DMS79 treated with DMSO at 0.1 percent for 48 hours (cell line): ENCODE results near the gene C12orf57.
"Not testable (repeated sequence)": the region's sequence is repeated elsewhere in the genome, so short reads cannot be mapped to it uniquely, and the experiment has no call there.

Experiments
- DNase-seq: peaks from one replicate; lab custom pipeline; 2025; lab: John Stamatoyannopoulos, UW

Gene C12orf57

GRCh38 chr12:6943722-6944380 lies at the start of gene C12orf57, which contains the start of gene RNU7-1:
C12orf57 (plus strand) TSS chr12:6944022; CDS start chr12:6944122, 100 bp downstream.
RNU7-1 (plus strand) TSS chr12:6943816.
- DNase-seq, result peak; percentile 95

- DNase-seq, result no peak
Measured at GRCh38 chr12:6894321-6894720, 49.5 kb upstream of the C12orf57 start.

- no peak for DNase-seq
Measured at GRCh38 chr12:6896846-6897435, 46.9 kb upstream of the C12orf57 start.

- no peak for DNase-seq
Measured at GRCh38 chr12:6899427-6899826, 44.4 kb upstream of the C12orf57 start.

GRCh38 chr12:6899837-6900519 lies 43.8 kb upstream of the C12orf57 start:
- DNase-seq, result peak; percentile 24

GRCh38 chr12:6902448-6902847 lies 41.4 kb upstream of the C12orf57 start:
- no peak for DNase-seq

GRCh38 chr12:6903722-6904121 lies 40.1 kb upstream of the C12orf57 start:
- DNase-seq, result no peak

GRCh38 chr12:6904280-6905276 lies 39.2 kb upstream of the C12orf57 start, which contains the start of gene LRRC23:
LRRC23 (plus strand) TSS chr12:6904822; CDS start chr12:6905634, 812 bp downstream.
- peak; percentile 97 for DNase-seq

GRCh38 chr12:6905414-6906040 lies 38.3 kb upstream of the C12orf57 start:
- DNase-seq, result no peak

GRCh38 chr12:6908141-6908540 lies 35.7 kb upstream of the C12orf57 start:
- DNase-seq, result not testable (repeated sequence)

- no peak for DNase-seq
Measured at GRCh38 chr12:6909421-6910145, 34.2 kb upstream of the C12orf57 start.

GRCh38 chr12:6912164-6912935 lies 31.5 kb upstream of the C12orf57 start:
- DNase-seq, result no peak

- peak; percentile 68 for DNase-seq
Measured at GRCh38 chr12:6914246-6914946, 29.4 kb upstream of the C12orf57 start, which contains the start of gene ENO2. ENO2 (plus strand) TSS chr12:6914580; CDS start chr12:6915833, 1,253 bp downstream.

GRCh38 chr12:6914947-6915788 lies 28.7 kb upstream of the C12orf57 start:
- no peak for DNase-seq

GRCh38 chr12:6915789-6916285 lies 28.0 kb upstream of the C12orf57 start:
- no peak for DNase-seq

GRCh38 chr12:6916426-6917200 lies 27.2 kb upstream of the C12orf57 start:
- DNase-seq, result no peak
